Activated CD4-positive, alpha-beta T cell treated with anti-CD3 and anti-CD28 coated beads for 48 hours (primary cell): ENCODE results near the gene TNS3.
"Not testable (repeated sequence)": the region's sequence is repeated elsewhere in the genome, so short reads cannot be mapped to it uniquely, and the experiment has no call there.

Source experiments
- DNase-seq: peaks from one replicate; pipeline ENCODE4 v3.0.0-alpha.2; 2020

The TNS3 gene

GRCh38 chr7:47581804-47582763 lies at the start of gene TNS3:
Gene TNS3 (minus strand): TSS chr7:47582111. CDS start chr7:47439636, 142,475 bp downstream.
- DNase-seq: no peak

DNA sequence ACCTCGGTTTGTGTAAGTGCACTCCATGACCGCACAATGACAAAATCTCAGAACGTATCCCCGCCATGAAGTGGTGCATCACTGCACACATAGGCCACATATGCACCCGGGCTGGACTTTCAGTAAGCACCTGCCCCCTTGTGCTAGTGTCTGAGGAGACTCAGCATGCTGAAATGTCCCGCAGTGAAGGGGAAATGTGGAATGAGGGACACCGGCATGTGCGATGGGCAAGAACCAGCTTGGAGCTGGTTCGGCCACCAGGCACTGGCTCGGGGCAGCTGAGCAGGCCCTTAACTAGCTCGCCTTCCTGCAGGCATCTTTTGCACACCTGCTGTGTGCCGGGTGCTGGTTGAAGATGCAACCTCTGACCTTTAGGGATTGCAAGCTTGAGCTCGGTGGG lies 49.8 kb upstream of the TNS3 start:
- no peak for DNase-seq

DNA sequence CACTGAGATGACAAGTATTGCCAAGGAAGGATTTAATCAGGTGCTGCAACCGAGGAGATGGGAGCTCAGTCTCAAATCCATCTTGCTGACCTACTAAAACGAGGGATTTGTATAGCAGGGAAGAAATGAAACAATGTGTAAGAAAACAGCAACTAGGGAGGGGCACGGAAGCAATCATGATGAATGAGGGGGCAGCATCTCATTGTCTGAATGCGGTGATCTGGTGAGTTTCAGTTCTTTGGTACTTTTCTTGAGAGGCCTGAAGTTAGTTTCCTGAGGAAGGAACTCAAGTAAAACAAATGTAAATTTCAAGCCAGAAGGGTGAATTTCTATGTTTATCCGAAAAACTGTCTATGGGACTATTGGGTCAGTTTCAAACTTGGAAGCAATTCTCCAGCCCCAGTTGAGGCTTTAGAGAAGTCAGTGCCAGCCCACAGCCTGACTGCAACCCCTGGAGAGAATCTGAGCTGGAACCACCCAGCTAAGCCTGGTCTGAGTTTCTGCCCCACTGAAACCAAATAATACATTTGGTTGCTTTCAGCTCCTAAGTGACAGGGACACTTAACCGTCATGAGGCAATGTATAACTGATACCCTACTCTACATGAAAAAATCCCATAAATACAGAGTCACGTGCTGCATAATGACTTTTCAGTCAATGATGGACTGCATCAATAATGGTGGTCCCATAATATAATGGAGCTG lies 45.8 kb upstream of the TNS3 start:
- no peak for DNase-seq

DNA sequence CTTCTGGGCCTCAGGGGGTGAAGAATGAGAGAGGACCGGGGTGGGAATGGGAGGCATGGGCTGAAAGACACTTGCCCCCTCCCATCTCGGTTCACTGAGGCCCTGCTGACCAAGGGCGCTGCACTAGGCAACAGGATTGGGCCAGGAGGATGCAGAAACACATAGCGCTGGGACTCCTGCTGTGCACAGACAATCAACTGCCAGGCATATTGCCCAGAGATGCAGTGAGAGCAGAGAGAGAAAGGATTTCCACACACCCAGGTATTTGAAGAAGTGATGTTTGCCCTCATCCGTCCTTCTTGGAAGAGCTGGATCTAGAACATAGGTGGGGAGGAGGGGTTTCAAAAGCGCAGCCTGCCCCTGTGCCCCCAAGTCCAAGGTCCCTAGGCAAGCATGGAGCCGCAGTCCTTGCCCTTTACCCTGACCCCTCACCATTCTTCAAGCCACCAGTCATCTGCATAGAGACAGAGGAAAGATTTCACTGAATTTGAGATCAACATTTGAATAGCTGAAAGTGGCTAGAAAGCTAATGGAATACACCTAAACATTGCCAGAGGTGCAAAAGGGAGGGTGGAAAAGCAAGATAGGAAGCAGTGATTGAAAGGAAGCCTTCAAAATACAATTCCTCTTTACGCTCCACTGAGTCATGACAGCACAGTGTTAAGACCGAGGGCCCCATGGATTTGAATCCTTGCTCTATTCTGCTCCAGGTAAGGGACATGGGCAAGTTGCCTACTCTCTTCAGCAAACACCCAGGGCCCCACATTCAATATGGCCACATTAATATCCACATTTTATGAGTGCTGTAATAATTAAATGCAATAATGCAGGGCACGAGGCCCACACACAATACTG lies 44.2 kb upstream of the TNS3 start:
- no peak for DNase-seq

DNA sequence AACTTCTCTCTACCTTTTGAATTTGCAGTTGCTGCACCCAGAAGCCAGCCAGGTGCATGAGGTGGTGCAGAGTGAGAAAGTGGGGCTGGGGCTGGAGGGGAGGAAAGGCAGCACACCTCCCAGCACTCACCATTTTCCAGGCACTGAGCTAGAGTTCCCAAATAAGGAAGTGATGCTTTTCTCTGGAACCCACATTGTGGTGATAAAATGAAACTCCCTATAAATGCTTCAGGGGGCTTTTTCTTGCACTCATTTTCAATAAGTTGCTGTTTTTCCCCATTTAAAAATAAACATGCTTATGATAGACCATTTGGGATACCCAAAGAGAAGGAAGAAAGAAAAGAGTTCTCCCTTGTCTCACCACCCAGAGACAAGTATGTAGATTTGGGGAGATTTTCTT lies 42.8 kb upstream of the TNS3 start:
- no peak for DNase-seq

DNA sequence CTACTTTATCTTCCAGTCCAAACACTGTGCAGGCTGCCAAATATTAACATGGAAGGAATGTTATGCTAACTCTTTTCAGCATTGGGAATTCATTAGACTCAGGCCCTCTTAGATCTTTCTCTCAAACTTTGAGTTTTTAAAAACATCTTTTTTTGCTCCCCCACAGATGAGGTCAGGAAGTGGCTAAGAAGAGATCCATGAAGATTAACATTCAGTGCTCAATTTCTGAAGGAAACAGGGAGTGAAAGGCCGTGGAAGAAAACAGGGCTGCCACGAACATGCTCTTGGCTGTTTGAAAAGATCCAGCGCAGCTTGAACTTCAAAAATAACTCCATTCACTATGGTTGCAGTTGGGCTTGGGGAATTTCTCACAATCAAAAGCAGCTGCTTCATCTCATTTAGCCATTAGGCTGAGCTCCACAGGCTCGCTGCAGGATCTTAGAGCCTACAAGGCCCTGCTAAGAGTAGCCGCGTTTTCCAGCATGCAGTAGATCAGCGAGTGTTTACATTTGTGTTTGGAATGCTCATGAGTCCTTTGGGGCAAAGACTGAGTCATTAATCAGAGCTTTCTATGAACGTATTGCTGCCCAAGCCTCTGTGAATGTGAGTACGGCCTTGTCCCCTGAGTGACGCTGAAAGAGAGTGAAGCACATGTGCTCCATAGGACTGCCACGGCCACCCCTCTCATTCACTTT lies 41.2 kb upstream of the TNS3 start:
- DNase-seq: no peak

DNA sequence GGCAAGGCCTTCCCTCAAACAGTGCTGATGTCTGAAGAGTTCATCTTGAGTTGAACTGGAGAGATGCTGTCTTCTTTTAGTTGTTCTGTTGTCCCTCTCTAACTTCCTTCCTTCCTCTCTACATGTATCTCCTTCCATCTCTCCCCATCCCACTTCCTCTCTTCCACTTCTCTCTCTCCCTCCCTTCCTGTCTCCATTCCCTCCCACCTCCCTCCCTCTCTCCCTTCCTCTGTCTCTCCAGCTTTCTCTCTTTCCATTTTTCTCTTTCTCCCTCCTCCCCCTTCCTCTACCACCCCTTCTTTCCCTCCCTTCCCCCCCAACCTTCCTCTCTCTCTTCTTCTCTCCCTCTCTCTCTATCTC lies 40.7 kb upstream of the TNS3 start:
- DNase-seq: no peak

- DNase-seq: no peak
These were observed 40.2 kb upstream of the TNS3 start for GRCh38 chr7:47621979-47622561.

DNA sequence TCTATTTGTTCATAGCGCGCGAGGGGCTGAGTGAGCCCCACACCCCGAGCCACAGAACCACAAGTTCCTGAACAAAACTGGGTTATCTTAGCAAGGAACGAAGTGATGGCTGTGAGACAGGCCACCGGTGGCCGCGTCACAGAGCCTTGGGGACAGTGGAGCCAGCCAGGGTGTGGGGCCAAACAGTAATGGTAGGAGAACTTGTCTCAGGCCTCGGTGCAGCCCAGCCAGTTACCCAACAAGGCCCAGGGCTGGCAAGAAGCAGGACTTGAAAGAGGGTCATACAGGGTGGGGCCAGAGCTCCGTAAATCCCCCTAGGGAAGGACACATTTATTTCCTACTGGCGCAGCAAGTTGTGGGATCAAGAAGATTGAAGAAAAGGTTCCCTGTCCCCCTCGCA lies 39.4 kb upstream of the TNS3 start:
- DNase-seq: no peak

GRCh38 chr7:47619806-47620205 lies 37.9 kb upstream of the TNS3 start:
- DNase-seq: no peak

DNA sequence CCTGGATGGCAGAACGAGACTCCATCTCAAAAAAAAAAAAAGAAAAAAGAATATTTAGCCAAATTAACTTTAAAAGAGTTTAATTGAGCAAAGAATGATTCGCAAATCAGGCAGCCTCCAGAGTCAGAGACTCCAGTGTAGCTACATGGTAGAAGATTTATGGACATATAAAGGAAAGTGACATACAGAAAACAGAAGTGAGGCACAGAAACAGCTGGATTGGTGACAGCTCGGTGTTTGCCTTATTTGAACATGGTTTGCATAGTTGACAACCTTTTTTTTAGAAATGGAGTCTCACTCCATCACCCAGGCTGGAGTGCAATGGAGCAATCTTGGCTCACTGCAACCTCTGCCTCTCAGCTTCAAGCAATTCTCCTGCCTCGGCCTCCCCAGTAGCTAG lies 35.2 kb upstream of the TNS3 start:
- no peak for DNase-seq

DNA sequence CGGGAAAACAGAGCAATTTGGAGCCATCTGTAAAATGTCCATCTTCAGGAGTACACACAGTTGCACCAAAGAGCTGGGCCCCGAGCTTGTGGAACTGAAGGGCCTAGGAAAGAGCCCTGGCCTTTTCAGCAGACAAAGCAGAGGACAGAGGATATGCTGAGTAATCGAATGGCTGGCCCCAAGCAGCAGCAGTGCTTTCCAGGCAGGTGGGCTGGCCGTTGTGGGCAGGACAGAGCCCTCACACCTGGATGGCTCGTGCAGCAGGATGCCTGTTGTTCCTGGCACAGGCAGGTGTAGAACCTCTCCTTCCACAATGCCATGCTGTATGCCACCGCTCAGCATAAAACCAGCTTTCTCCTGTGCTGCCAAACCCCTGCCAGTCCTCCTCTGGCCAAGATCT lies 32.5 kb upstream of the TNS3 start:
- no peak for DNase-seq

DNA sequence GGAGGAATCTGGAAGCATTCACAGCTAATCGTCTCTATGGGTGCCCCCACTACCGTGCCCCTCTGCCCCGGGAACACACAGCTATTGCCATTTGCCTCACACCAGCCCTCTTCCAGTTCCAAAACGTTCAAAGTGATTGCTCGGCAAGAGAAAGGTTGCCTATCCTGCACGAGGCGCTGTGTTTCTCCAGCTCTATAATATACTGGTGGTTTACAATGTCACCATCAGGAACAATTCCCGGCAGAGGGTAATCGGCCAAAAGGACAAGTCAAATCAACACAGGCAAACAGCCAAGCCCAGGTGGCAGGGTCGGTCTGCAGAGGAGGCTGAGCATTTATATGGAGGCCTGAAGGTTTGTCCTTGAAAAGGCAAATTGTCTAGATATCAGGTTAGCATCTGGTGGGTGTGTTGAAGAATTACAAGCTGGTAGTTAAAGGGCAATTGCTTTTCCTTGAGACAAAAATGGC lies 29.2 kb upstream of the TNS3 start:
- DNase-seq: no peak

- DNase-seq: no peak
These were observed 28.7 kb upstream of the TNS3 start for GRCh38 chr7:47610506-47611044.

DNA sequence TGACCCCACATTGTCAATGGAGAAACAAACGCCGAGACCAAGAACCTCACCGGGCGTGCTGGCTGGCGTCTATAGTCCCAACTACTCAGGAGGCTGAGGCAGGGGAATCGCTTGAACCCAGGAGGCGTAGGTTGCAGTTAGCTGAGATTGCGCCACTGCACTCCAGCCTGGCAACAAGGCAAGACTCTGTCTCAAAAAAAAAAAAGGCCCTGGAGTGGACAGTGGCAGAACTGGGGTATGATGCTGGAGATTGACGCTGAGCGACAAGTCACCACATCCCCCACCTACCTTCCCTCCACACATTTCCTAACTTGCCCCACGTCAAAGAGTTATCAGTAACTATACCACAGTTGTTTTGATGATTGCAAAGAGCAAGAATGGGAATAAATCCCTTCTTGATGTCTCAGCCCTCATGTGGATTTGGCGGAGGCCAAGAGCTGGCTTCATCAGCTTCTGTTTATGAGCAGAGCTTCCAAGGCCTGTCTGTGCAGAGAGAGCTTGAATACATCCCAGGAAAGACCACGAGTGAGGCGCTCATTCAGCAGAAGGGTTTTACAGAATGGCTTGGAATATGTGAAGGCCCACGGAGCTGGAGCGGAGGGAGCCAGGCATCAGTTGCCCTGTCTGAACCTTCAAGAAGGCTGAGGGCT lies 28.0 kb upstream of the TNS3 start:
- DNase-seq: no peak

DNA sequence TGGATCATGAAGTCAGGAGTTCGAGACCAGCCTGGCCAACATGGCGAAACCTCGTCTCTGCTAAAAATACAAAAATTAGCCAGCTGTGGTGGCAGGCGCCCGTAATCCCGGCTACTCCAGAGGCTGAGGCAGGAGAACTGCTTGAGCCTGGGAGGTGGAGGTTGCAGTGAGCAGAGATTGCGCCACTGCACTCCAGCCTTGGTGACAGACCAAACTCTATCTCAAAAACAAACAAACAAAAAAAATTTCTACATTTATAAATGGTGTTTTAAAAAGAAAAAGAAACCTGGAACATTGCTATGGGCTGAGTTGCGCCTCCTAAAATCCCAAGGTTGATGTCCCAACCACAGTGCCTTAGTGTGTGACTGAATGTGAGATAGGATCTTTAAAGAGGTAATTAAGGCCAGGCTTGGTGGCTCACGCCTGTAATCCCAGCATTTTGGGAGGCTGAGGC lies 24.7 kb upstream of the TNS3 start:
- not testable (repeated sequence) for DNase-seq

GRCh38 chr7:47605816-47606575 lies 24.1 kb upstream of the TNS3 start:
- DNase-seq: no peak

GRCh38 chr7:47604496-47604890 lies 22.6 kb upstream of the TNS3 start:
- DNase-seq: no peak

GRCh38 chr7:47603514-47604255 lies 21.8 kb upstream of the TNS3 start:
- not testable (repeated sequence) for DNase-seq
